ENCODE measurements around the gene CLEC4M.

Gene CLEC4M

GRCh38 chr19:7767487-7767886, 4.4 kb downstream of the CLEC4M start:
- Histone ChIP-seq H3K9me3 (ENCODE audit: control insufficient read depth, insufficient read depth, low read depth, low read length) (no peaks in the 10 kb centered on the region), H3K4me3 (ENCODE audit: low read depth, low read length) (no peak overlapping the region), H3K27ac (ENCODE audit: extremely low read depth, low read depth, low read length) (no peak overlapping the region), H3K36me3 (ENCODE audit: control insufficient read depth in 2 of 2, insufficient read depth in 1 of 2, low read length in 2 of 2) (no peaks in the 10 kb centered on the region), H3K4me1 (ENCODE audit: control insufficient read depth, insufficient read depth, low read length) (no peaks in the 10 kb centered on the region)
- POLR2A ChIA-PET, result interaction anchor here (0.6 to 1.1 kb wide), 2 partner anchors 71 to 452 kb away, joined by 3 to 4 read pairs; no protein-coding TSS in a partner anchor
- TF ChIP-seq RBAK (tag by site-specific recombination; IDR thresholded peaks at IDR 0.05) (no peak), ZNF138 (tag by site-specific recombination; IDR thresholded peaks at IDR 0.05; ENCODE audit: borderline replicate concordance) (no peak), TRIM28 (IDR thresholded peaks at IDR 0.05; ENCODE audit: borderline replicate concordance, low read length) (no peak), SALL2 (tag by site-specific recombination; IDR thresholded peaks at IDR 0.05; ENCODE audit: borderline replicate concordance) (no peak), ZNF76 (tag by site-specific recombination; IDR thresholded peaks at IDR 0.05; ENCODE audit: borderline replicate concordance, low read depth) (no peak), ZNF391 (tag by site-specific recombination; IDR thresholded peaks at IDR 0.05; ENCODE audit: borderline replicate concordance, low read depth) (no peak), ZXDB (tag by site-specific recombination; IDR thresholded peaks at IDR 0.05) (no peak), ZNF792 (tag by site-specific recombination; IDR thresholded peaks at IDR 0.05) (no peak), ZNF416 (tag by site-specific recombination; IDR thresholded peaks at IDR 0.05) (no peak), ZNF18 (tag by site-specific recombination; IDR thresholded peaks at IDR 0.05) (no peak), ZNF830 (tag by site-specific recombination; IDR thresholded peaks at IDR 0.05; ENCODE audit: low read depth) (no peak), ZBTB48 (tag by site-specific recombination; IDR thresholded peaks at IDR 0.05) (no peak), BCL11A (tag by site-specific recombination; IDR thresholded peaks at IDR 0.05; ENCODE audit: low read depth) (no peak), SCRT1 (tag by site-specific recombination; IDR thresholded peaks at IDR 0.05; ENCODE audit: borderline replicate concordance) (no peak), ZNF19 (tag by site-specific recombination; IDR thresholded peaks at IDR 0.05; ENCODE audit: low read depth) (no peak), ZSCAN5A (tag by site-specific recombination; IDR thresholded peaks at IDR 0.05) (no peak), ZBTB20 (tag by site-specific recombination; IDR thresholded peaks at IDR 0.05) (no peak), ZNF239 (tag by site-specific recombination; IDR thresholded peaks at IDR 0.05) (no peak)
- CTCF ChIA-PET, result interaction anchor here (1.0 kb wide), 1 partner anchor 87 kb away, joined by 3 read pairs; the partner anchor contains the start of gene TRAPPC5

DNA sequence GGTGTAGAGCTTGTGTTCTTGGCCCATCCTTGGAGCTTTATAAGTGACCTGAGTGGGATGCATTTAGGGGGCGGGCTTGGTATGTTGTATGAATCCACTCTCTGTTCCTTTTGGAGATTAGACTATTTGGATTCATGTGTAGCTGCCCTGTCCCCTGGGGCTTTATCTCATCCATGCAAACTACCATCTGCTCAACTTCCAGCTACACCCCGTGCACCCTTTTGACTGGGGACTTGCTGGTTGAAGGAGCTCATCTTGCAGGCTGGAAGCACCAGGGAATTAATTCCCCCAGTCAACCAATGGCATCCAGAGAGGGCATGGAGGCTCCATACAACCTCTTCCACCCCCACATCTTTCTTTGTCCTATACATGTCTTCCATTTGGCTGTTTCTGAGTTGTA, 6.1 kb downstream of the CLEC4M start:
- H3K9me3 ChIP-seq (ENCODE audit: control insufficient read depth, insufficient read depth, low read depth, low read length), result no peaks in the 10 kb centered on the region
- no peak overlapping the region for H3K4me3 ChIP-seq (ENCODE audit: low read depth, low read length)
- ChIA-PET POLR2A (no interaction called here), CTCF (no interaction called here)
- no peaks in the 10 kb centered on the region for H3K36me3 ChIP-seq (ENCODE audit: control insufficient read depth in 2 of 2, insufficient read depth in 1 of 2, low read length in 2 of 2)
- H3K27ac ChIP-seq (ENCODE audit: extremely low read depth, low read depth, low read length), result no peak overlapping the region
- no peaks in the 10 kb centered on the region for H3K4me1 ChIP-seq (ENCODE audit: control insufficient read depth, insufficient read depth, low read length)
- TF ChIP-seq ZNF175 (tag by site-specific recombination; IDR thresholded peaks at IDR 0.05), result no peak
- no peak for TF ChIP-seq ZNF350 (tag by site-specific recombination; IDR thresholded peaks at IDR 0.05)
- no peak for TF ChIP-seq PRDM2 (tag by site-specific recombination; IDR thresholded peaks at IDR 0.05; ENCODE audit: borderline replicate concordance)
- TF ChIP-seq ZNF114 (tag by site-specific recombination; IDR thresholded peaks at IDR 0.05), result no peak
- no peak for TF ChIP-seq MZF1 (tag by site-specific recombination; IDR thresholded peaks at IDR 0.05; ENCODE audit: borderline replicate concordance)
- no peak for TF ChIP-seq ZNF548 (tag by site-specific recombination; IDR thresholded peaks at IDR 0.05)
- TF ChIP-seq ZNF214 (tag by site-specific recombination; IDR thresholded peaks at IDR 0.05; ENCODE audit: borderline replicate concordance), result no peak
- no peak for TF ChIP-seq ZNF23 (tag by site-specific recombination; IDR thresholded peaks at IDR 0.05; ENCODE audit: borderline replicate concordance)
- TF ChIP-seq ZNF24 (tag by site-specific recombination; IDR thresholded peaks at IDR 0.05), result no peak
- TF ChIP-seq ZNF202 (tag by site-specific recombination; IDR thresholded peaks at IDR 0.05; ENCODE audit: borderline replicate concordance), result no peak
- TF ChIP-seq KLF9 (tag by site-specific recombination; IDR thresholded peaks at IDR 0.05; ENCODE audit: low read depth), result no peak

Data from HEK293 (cell line).